Astrocyte (in vitro differentiated cells and primary cell): ENCODE results near the gene MMP27. TPM values are rescaled to one million over a fixed set of nuclear protein-coding genes. Genes with fewer than 3 reads are reported as not detected.

Source experiments
- DNase-seq: peaks from one replicate; pipeline ENCODE4 v3.0.0-alpha.2; 2010; ENCODE audit warnings: low read depth
- FAIRE-seq: peaks from 2 replicates; lab custom pipeline; 2011; peaks lifted over from hg19 to GRCh38; lab: Jason Lieb, UNC
- H2AFZ ChIP-seq: 2 replicates; pipeline ENCODE4 v1.6.0; 2012; ENCODE audit warnings: low read depth, low read length, inconsistent platforms
- H3K27ac ChIP-seq: 2 replicates; pipeline ENCODE4 v1.5.1; 2011; ENCODE audit warnings: low read depth, low read length, inconsistent platforms
- H3K27me3 ChIP-seq: 2 replicates; pipeline ENCODE4 v1.6.0; 2011; ENCODE audit warnings: low read length, inconsistent platforms; ENCODE audit not compliant: insufficient read depth
- H3K36me3 ChIP-seq: 2 replicates; pipeline ENCODE4 v1.5.1; 2011; ENCODE audit warnings: low read length, inconsistent platforms; ENCODE audit not compliant: insufficient read depth
- H3K4me1 ChIP-seq: 2 replicates; pipeline ENCODE4 v1.5.1; 2011; ENCODE audit warnings: low read length, inconsistent platforms; ENCODE audit not compliant: insufficient read depth
- H3K4me2 ChIP-seq: 2 replicates; pipeline ENCODE4 v1.6.0; 2012; ENCODE audit warnings: low read length, inconsistent platforms
- H3K4me3 ChIP-seq: 2 replicates; pipeline ENCODE4 v1.5.1; 2011; ENCODE audit warnings: low read depth, mild to moderate bottlenecking, low read length, inconsistent platforms; ENCODE audit not compliant: insufficient read depth
- H3K79me2 ChIP-seq: 2 replicates; pipeline ENCODE4 v1.6.0; 2012; ENCODE audit warnings: mild to moderate bottlenecking, low read length, inconsistent platforms; ENCODE audit not compliant: insufficient read depth
- H3K9ac ChIP-seq: 2 replicates; pipeline ENCODE4 v1.6.0; 2012; ENCODE audit warnings: mild to moderate bottlenecking, low read length, inconsistent platforms
- H3K9me3 ChIP-seq: 2 replicates; pipeline ENCODE4 v1.5.1; 2012; ENCODE audit warnings: low read depth, mild to moderate bottlenecking, low read length, inconsistent platforms; ENCODE audit not compliant: insufficient read depth
- H4K20me1 ChIP-seq: 2 replicates; pipeline ENCODE4 v1.6.0; 2012; ENCODE audit warnings: low read length, inconsistent platforms; ENCODE audit not compliant: insufficient read depth
- H3K27ac Mint-ChIP-seq: one replicate; pipeline ENCODE4 v1.8.0; 2021; ENCODE audit warnings: mild to moderate bottlenecking, mixed read lengths; ENCODE audit not compliant: unreplicated experiment
- H3K27me3 Mint-ChIP-seq: one replicate; pipeline ENCODE4 v1.8.0; 2021; ENCODE audit warnings: low read depth, mixed read lengths; ENCODE audit not compliant: unreplicated experiment
- H3K36me3 Mint-ChIP-seq: one replicate; pipeline ENCODE4 v1.8.0; 2021; ENCODE audit warnings: low read depth, mixed read lengths; ENCODE audit not compliant: unreplicated experiment
- H3K4me1 Mint-ChIP-seq: one replicate; pipeline ENCODE4 v1.8.0; 2021; ENCODE audit warnings: low read depth, mixed read lengths; ENCODE audit not compliant: unreplicated experiment
- H3K4me3 Mint-ChIP-seq: one replicate; pipeline ENCODE4 v1.8.0; 2021; ENCODE audit warnings: mild to moderate bottlenecking, moderate library complexity, mixed read lengths; ENCODE audit not compliant: unreplicated experiment
- H3K9me3 Mint-ChIP-seq: one replicate; pipeline ENCODE4 v1.8.0; 2021; ENCODE audit warnings: mild to moderate bottlenecking, mixed read lengths; ENCODE audit not compliant: unreplicated experiment
- CTCF ChIP-seq: IDR thresholded peaks from 2 replicates; pipeline ENCODE4 v1.5.1; 2011; ENCODE audit warnings: low read depth, mild to moderate bottlenecking, inconsistent platforms, low read length, moderate library complexity; ENCODE audit not compliant: insufficient read depth
- EZH2 ChIP-seq: IDR thresholded peaks from 2 replicates; pipeline ENCODE4 v1.6.1; 2012; ENCODE audit warnings: mild to moderate bottlenecking, low read length, inconsistent platforms; ENCODE audit not compliant: insufficient read depth
- total RNA-seq: library from RNA; stranded (reverse); gene quantifications from 2 replicates; pipeline ENCODE4 v1.2.1, GENCODE V29; 2021

Gene MMP27
- total RNA-seq, 1 donor from 2014 or later = not detected

- Histone ChIP-seq H3K9ac (no peak overlapping the region), H3K4me2 (no peak overlapping the region), H3K27me3 (no peaks in the 10 kb centered on the region), H4K20me1 (no peaks in the 10 kb centered on the region), H3K4me3 (no peak overlapping the region), H2AFZ (no peak overlapping the region), H3K9me3 (no peaks in the 10 kb centered on the region), H3K27ac (no peak overlapping the region), H3K36me3 (no peaks in the 10 kb centered on the region), H3K79me2 (no peaks in the 10 kb centered on the region), H3K4me1 (no peaks in the 10 kb centered on the region)
- no peak overlapping the region for H3K27ac Mint-ChIP-seq
- FAIRE-seq (no peak), DNase-seq (no peak)
- H3K27me3 Mint-ChIP-seq = no peaks in the 10 kb centered on the region
- H3K4me1 Mint-ChIP-seq = peaks cover 2% of the 10 kb centered on the region
- H3K4me3 Mint-ChIP-seq = no peak overlapping the region
- no peaks in the 10 kb centered on the region for H3K36me3 Mint-ChIP-seq
- TF ChIP-seq EZH2 (no peak), CTCF (no peak)
- no peaks in the 10 kb centered on the region for H3K9me3 Mint-ChIP-seq
These were observed 1.6 kb downstream of the MMP27 start for GRCh38 chr11:102703826-102704493.

- no peak overlapping the region for H3K27ac ChIP-seq
- no peaks in the 10 kb centered on the region for H3K9me3 ChIP-seq
- Mint-ChIP-seq H3K4me1 (no peaks in the 10 kb centered on the region), H3K9me3 (no peaks in the 10 kb centered on the region), H3K36me3 (no peaks in the 10 kb centered on the region), H3K4me3 (no peak overlapping the region), H3K27me3 (no peaks in the 10 kb centered on the region), H3K27ac (no peak overlapping the region)
- H3K4me2 ChIP-seq = no peak overlapping the region
- FAIRE-seq (no peak), DNase-seq (no peak)
- no peaks in the 10 kb centered on the region for H3K79me2 ChIP-seq
- H3K4me1 ChIP-seq = no peaks in the 10 kb centered on the region
- no peaks in the 10 kb centered on the region for H4K20me1 ChIP-seq
- H2AFZ ChIP-seq = no peak overlapping the region
- no peak for TF ChIP-seq CTCF
- H3K4me3 ChIP-seq = no peak overlapping the region
- H3K36me3 ChIP-seq = no peaks in the 10 kb centered on the region
- no peaks in the 10 kb centered on the region for H3K27me3 ChIP-seq
- no peak overlapping the region for H3K9ac ChIP-seq
These were observed 10.4 kb downstream of the MMP27 start for GRCh38 chr11:102695201-102695600.

- Mint-ChIP-seq H3K27me3 (no peaks in the 10 kb centered on the region), H3K4me3 (no peak overlapping the region), H3K4me1 (no peaks in the 10 kb centered on the region), H3K36me3 (no peaks in the 10 kb centered on the region), H3K27ac (no peak overlapping the region), H3K9me3 (no peaks in the 10 kb centered on the region)
- Histone ChIP-seq H3K4me1 (no peaks in the 10 kb centered on the region), H2AFZ (no peak overlapping the region), H3K79me2 (no peaks in the 10 kb centered on the region), H3K4me2 (no peak overlapping the region), H3K9ac (no peak overlapping the region), H4K20me1 (no peaks in the 10 kb centered on the region), H3K36me3 (no peaks in the 10 kb centered on the region), H3K9me3 (no peaks in the 10 kb centered on the region), H3K27me3 (no peaks in the 10 kb centered on the region), H3K4me3 (no peak overlapping the region), H3K27ac (no peak overlapping the region)
- TF ChIP-seq EZH2 = no peak
- no peak for TF ChIP-seq CTCF
- DNase-seq (no peak), FAIRE-seq (no peak)
These were observed 19.8 kb downstream of the MMP27 start for GRCh38 chr11:102685754-102686153.
